Uterus (tissue), 4 donors: ENCODE measurements around the gene ZNF805. TPM values are rescaled to one million over a fixed set of nuclear protein-coding genes. Genes with fewer than 3 reads are reported as not detected.
"Not testable (repeated sequence)": the region's sequence is repeated elsewhere in the genome, so short reads cannot be mapped to it uniquely, and the experiment has no call there.

ENCODE experiments used
- DNase-seq, 2 donors: peaks; one replicate each; pipeline ENCODE4 v3.0.0-alpha.2; 2019 to 2020
- H3K27ac ChIP-seq, 2 donors: fragments of 200-600 bp; sonication (generic); 1 replicate in 1 of 2; 2 replicates in 1 of 2; pipeline ENCODE4 v1.5.1; 2016 to 2018
- H3K27me3 ChIP-seq, 2 donors: fragments of 200-600 bp; sonication (generic); one replicate each; pipeline ENCODE4 v1.5.1; 2018 to 2019; ENCODE audit warnings: control low read depth in 1 of 2
- H3K36me3 ChIP-seq, 2 donors: fragments of 200-600 bp; sonication (generic); one replicate each; pipeline ENCODE4 v1.5.1; 2019; ENCODE audit warnings: control low read depth in 1 of 2
- H3K4me1 ChIP-seq, 2 donors: fragments of 200-600 bp; sonication (generic); one replicate each; pipeline ENCODE4 v1.5.1; 2018 to 2019; ENCODE audit warnings: control low read depth in 1 of 2
- H3K4me3 ChIP-seq, 2 donors: fragments of 200-600 bp; sonication (generic); 1 replicate in 1 of 2; 2 replicates in 1 of 2; pipeline ENCODE4 v1.5.1; 2018 to 2019; ENCODE audit warnings: mild to moderate bottlenecking in 1 of 2
- H3K9me3 ChIP-seq, 2 donors: fragments of 200-600 bp; sonication (generic); one replicate each; pipeline ENCODE4 v1.5.1; 2019; ENCODE audit warnings: control low read depth in 1 of 2
- CTCF ChIP-seq, 4 experiments: fragments of 200-600 bp in 2 of 4; fragments of 450-650 bp in 2 of 4; sonication (generic) in 2 of 4; IDR thresholded peaks; one replicate each; pipeline ENCODE4 v1.5.1; 2016 to 2019; ENCODE audit warnings: antibody characterized with exemption in 4 of 4, mild to moderate bottlenecking in 2 of 4, moderate library complexity in 1 of 4
- POLR2A ChIP-seq, 2 donors: fragments of 450-650 bp; IDR thresholded peaks; one replicate each; pipeline ENCODE4 v1.6.1; 2016; ENCODE audit warnings: antibody characterized with exemption in 2 of 2, mild to moderate bottlenecking in 1 of 2, moderate library complexity in 1 of 2
- intact Hi-C: fragments of 100-400 bp; cut with DNase I; formaldehyde crosslinking; loops from one replicate; pipeline ENCODE4 v1.15.1; 2023; ENCODE audit warnings: low total_unique reads
- total RNA-seq, 4 donors: library from RNA; depleted of rRNA in 3 of 4; stranded (reverse); fragments of >200 nt in 3 of 4; gene quantifications; one replicate each; pipeline versions ENCODE4 v1.1.0 to v1.2.4, GENCODE V29; 2014 to 2023
- donor health status: DM: yes; HTN: yes; CAD: no.

ZNF805 gene
- total RNA-seq = 10 to 100 TPM in 3 of 4 donors, 1 to 10 TPM in 1; 2.1 to 65.3 (median 18.9) TPM

GRCh38 chr19:57240311-57241090 lies at the start of gene ZNF805:
TSS of gene ZNF805 (plus strand) at chr19:57240632. CDS start at chr19:57240892, 260 bp downstream.
- TF ChIP-seq CTCF (IDR thresholded peaks at IDR 0.05) (peak in 2 of 4 experiments; percentile 2 to 22), POLR2A (IDR thresholded peaks at IDR 0.05) (peak; percentile 32 to 68)
- no peaks in the 10 kb centered on the region for H3K9me3 ChIP-seq
- H3K4me3 ChIP-seq = peak within 1 kb of the TSS; percentile 70 to 81
- H3K4me1 ChIP-seq = no peaks in the 10 kb centered on the region
- H3K27ac ChIP-seq = peak within 1 kb of the TSS; percentile 72 to 85
- peak; percentile 95 to 96 for DNase-seq
- no peaks in the 10 kb centered on the region for H3K27me3 ChIP-seq
- intact Hi-C loops = loop anchor here (2.0 kb wide), 1 partner anchor 40 kb away; the partner anchor contains the start of gene ZNF460
- no peaks in the 10 kb centered on the region for H3K36me3 ChIP-seq

GRCh38 chr19:57191141-57192076 lies 49.0 kb upstream of the ZNF805 start, which contains the start of gene ZNF264:
TSS of gene ZNF264 (plus strand) at chr19:57191500. CDS start at chr19:57191914, 414 bp downstream.
- peak within 1 kb of the TSS; percentile 85 to 95 for H3K4me3 ChIP-seq
- TF ChIP-seq POLR2A (IDR thresholded peaks at IDR 0.05) (peak; percentile 23 to 29), CTCF (IDR thresholded peaks at IDR 0.05) (peak in 1 of 4 experiments; percentile 2)
- H3K9me3 ChIP-seq = no peaks in the 10 kb centered on the region
- no peaks in the 10 kb centered on the region for H3K27me3 ChIP-seq
- peak within 1 kb of the TSS; percentile 72 to 86 for H3K27ac ChIP-seq
- peak; percentile 88 to 92 for DNase-seq
- H3K36me3 ChIP-seq = no peaks in the 10 kb centered on the region
- H3K4me1 ChIP-seq = peaks cover 0 to 9% of the 10 kb centered on the region in 2 donors
- intact Hi-C loops = no loop called here

- Histone ChIP-seq H3K27ac (peak overlapping the region; percentile 72 to 86), H3K4me1 (peaks cover 0 to 9% of the 10 kb centered on the region in 2 donors), H3K9me3 (no peaks in the 10 kb centered on the region), H3K36me3 (no peaks in the 10 kb centered on the region), H3K4me3 (peak overlapping the region; percentile 85 to 95), H3K27me3 (no peaks in the 10 kb centered on the region)
- DNase-seq = no peak
- intact Hi-C loops = no loop called here
- TF ChIP-seq POLR2A (IDR thresholded peaks at IDR 0.05) (no peak), CTCF (IDR thresholded peaks at IDR 0.05) (no peak)
Measured at GRCh38 chr19:57192077-57192420, 48.4 kb upstream of the ZNF805 start.

- Histone ChIP-seq H3K9me3 (no peaks in the 10 kb centered on the region), H3K36me3 (no peaks in the 10 kb centered on the region), H3K27me3 (no peaks in the 10 kb centered on the region), H3K4me3 (peak overlapping the region in 1 of 2 donors; percentile 95), H3K4me1 (peaks cover 0 to 9% of the 10 kb centered on the region in 2 donors), H3K27ac (no peak overlapping the region)
- no peak for TF ChIP-seq POLR2A (IDR thresholded peaks at IDR 0.05)
- TF ChIP-seq CTCF (IDR thresholded peaks at IDR 0.05) = no peak
- intact Hi-C loops = no loop called here
- DNase-seq = no peak
Measured at GRCh38 chr19:57192993-57193392, 47.4 kb upstream of the ZNF805 start.

- H3K27ac ChIP-seq, intact Hi-C loops, H3K4me1 ChIP-seq, DNase-seq, H3K4me3 ChIP-seq, H3K27me3 ChIP-seq, H3K9me3 ChIP-seq, H3K36me3 ChIP-seq: not testable (repeated sequence)
Measured at GRCh38 chr19:57197874-57198273, 42.6 kb upstream of the ZNF805 start.
